ENCODE data around the gene SGPP1.

DNA sequence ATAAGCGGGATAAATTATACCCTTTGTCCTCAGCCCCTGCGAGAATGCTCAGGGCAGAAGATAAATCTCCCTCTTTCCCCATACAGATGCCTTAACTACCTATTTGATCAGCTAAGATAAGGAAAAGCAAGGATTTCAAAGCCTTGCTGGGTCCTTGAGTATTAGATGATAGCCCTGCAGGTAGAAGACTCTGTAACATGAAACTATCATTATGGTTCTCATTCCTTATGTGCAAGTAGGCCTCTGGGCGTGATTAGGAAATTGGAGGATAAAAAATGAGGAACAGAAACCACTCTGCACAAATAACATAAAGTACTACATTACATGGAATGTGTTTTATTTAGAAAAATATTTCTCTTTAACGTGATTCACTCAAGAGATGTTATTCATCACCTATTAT is 71.7 kb downstream of the SGPP1 start:
- TF ChIP-seq, protein P1, sequence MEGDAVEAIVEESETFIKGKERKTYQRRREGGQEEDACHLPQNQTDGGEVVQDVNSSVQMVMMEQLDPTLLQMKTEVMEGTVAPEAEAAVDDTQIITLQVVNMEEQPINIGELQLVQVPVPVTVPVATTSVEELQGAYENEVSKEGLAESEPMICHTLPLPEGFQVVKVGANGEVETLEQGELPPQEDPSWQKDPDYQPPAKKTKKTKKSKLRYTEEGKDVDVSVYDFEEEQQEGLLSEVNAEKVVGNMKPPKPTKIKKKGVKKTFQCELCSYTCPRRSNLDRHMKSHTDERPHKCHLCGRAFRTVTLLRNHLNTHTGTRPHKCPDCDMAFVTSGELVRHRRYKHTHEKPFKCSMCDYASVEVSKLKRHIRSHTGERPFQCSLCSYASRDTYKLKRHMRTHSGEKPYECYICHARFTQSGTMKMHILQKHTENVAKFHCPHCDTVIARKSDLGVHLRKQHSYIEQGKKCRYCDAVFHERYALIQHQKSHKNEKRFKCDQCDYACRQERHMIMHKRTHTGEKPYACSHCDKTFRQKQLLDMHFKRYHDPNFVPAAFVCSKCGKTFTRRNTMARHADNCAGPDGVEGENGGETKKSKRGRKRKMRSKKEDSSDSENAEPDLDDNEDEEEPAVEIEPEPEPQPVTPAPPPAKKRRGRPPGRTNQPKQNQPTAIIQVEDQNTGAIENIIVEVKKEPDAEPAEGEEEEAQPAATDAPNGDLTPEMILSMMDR (conservative IDR thresholded peaks at IDR 0.05; ENCODE audit: low read depth, low read length), result no peak
- TF ChIP-seq EZH2 (IDR thresholded peaks at IDR 0.05; ENCODE audit: low read length, unreplicated experiment), result no peak
